HT1080 (cell line): ENCODE results near the gene ASCL5. TPM values are rescaled to one million over a fixed set of nuclear protein-coding genes. Genes with fewer than 3 reads are reported as not detected.

Source experiments
- DNase-seq: peaks from one replicate; pipeline ENCODE4 v3.0.0-alpha.2; 2015; ENCODE audit warnings: low read depth
- total RNA-seq: library from RNA; depleted of rRNA; stranded (reverse); fragments of >200 nt; shearing (Covaris generic); gene quantifications from 2 replicates; pipeline ENCODE4 v1.2.3, GENCODE V29; 2014

Gene ASCL5
- total RNA-seq, 1 experiment from 2014 or later, result not detected

GRCh38 chr1:201136355-201137023, 9.5 kb upstream of the ASCL5 start:
- no peak for DNase-seq

GRCh38 chr1:201134405-201134804, 7.4 kb upstream of the ASCL5 start:
- no peak for DNase-seq

GRCh38 chr1:201131398-201131797, 4.4 kb upstream of the ASCL5 start:
- DNase-seq, result no peak

- DNase-seq, result no peak
Observed at GRCh38 chr1:201128962-201129361, 2.0 kb upstream of the ASCL5 start.

GRCh38 chr1:201128476-201128875, 1.5 kb upstream of the ASCL5 start:
- DNase-seq, result no peak

GRCh38 chr1:201127755-201128455, 921 bp upstream of the ASCL5 start:
- DNase-seq, result peak; percentile 23

GRCh38 chr1:201126463-201126831, 537 bp downstream of the ASCL5 start:
- no peak for DNase-seq

- no peak for DNase-seq
Observed at GRCh38 chr1:201125800-201126199, 1.2 kb downstream of the ASCL5 start.

- DNase-seq, result no peak
Observed at GRCh38 chr1:201125019-201125418, 2.0 kb downstream of the ASCL5 start.

- no peak for DNase-seq
Observed at GRCh38 chr1:201123866-201124265, 3.1 kb downstream of the ASCL5 start.

- no peak for DNase-seq
Observed at GRCh38 chr1:201122321-201122957, 4.5 kb downstream of the ASCL5 start.

- peak; percentile 36 for DNase-seq
Observed at GRCh38 chr1:201119206-201120197, 7.5 kb downstream of the ASCL5 start.

GRCh38 chr1:201116091-201116490, 10.9 kb downstream of the ASCL5 start:
- no peak for DNase-seq

GRCh38 chr1:201115390-201115937, 11.5 kb downstream of the ASCL5 start:
- DNase-seq, result no peak

- DNase-seq, result peak; percentile 87
Observed at GRCh38 chr1:201114245-201115131, 12.5 kb downstream of the ASCL5 start.

GRCh38 chr1:201113451-201114244, 13.3 kb downstream of the ASCL5 start:
- no peak for DNase-seq

- no peak for DNase-seq
Observed at GRCh38 chr1:201112926-201113325, 14.1 kb downstream of the ASCL5 start.

GRCh38 chr1:201112173-201112731, 14.7 kb downstream of the ASCL5 start, which contains the start of gene CACNA1S:
TSS of gene CACNA1S (minus strand) at chr1:201112426. CDS start at chr1:201112339, 87 bp downstream.
- DNase-seq, result no peak

GRCh38 chr1:201111672-201112071, 15.3 kb downstream of the ASCL5 start:
- DNase-seq, result no peak
